Gastrocnemius medialis (tissue), 4 donors: ENCODE data around the gene CENPO. TPM values are rescaled to one million over a fixed set of nuclear protein-coding genes. Genes with fewer than 3 reads are reported as not detected.

ENCODE experiments used
- ATAC-seq, 2 donors: fragments of 150-250 bp; one replicate each; pipeline ENCODE4 v1.9.1; 2016
- DNase-seq, 2 donors: peaks; one replicate each; pipeline ENCODE4 v3.0.0-alpha.2; 2019
- H3K27ac ChIP-seq, 4 donors: fragments of 200-600 bp; sonication (generic); 1 replicate in 1 of 4; 2 replicates in 3 of 4; pipeline ENCODE4 v1.5.1; 2016 to 2018; ENCODE audit warnings: mild to moderate bottlenecking in 2 of 4, moderate library complexity in 1 of 4
- H3K27me3 ChIP-seq, 3 donors: fragments of 200-600 bp; sonication (generic) in 2 of 3; 1 replicate in 1 of 3; 2 replicates in 2 of 3; pipeline versions ENCODE4 v1.5.1 to v1.6.0; 2016 to 2019; ENCODE audit warnings: mild to moderate bottlenecking in 1 of 3, moderate library complexity in 1 of 3
- H3K36me3 ChIP-seq, 2 donors: fragments of 200-600 bp; sonication (generic) in 1 of 2; one replicate each; pipeline ENCODE4 v1.5.1; 2017 to 2018
- H3K4me1 ChIP-seq, 2 donors: fragments of 200-600 bp; sonication (generic) in 1 of 2; one replicate each; pipeline ENCODE4 v1.5.1; 2016 to 2017; ENCODE audit warnings: mild to moderate bottlenecking in 2 of 2
- H3K4me3 ChIP-seq, 4 donors: fragments of 200-600 bp; sonication (generic) in 3 of 4; 1 replicate in 1 of 4; 2 replicates in 3 of 4; pipeline ENCODE4 v1.5.1; 2016 to 2019; ENCODE audit warnings: mild to moderate bottlenecking in 2 of 4
- H3K9me3 ChIP-seq, 3 donors: fragments of 200-600 bp; sonication (generic) in 2 of 3; 1 replicate in 1 of 3; 2 replicates in 2 of 3; pipeline ENCODE4 v1.5.1; 2016 to 2019
- CTCF ChIP-seq, 5 experiments: fragments of 450-650 bp in 3 of 5; fragments of 200-600 bp in 2 of 5; sonication (generic) in 2 of 5; IDR thresholded peaks in 4 of 5; conservative IDR thresholded peaks in 1 of 5; 1 replicate in 4 of 5; 2 replicates in 1 of 5; pipeline ENCODE4 v1.5.1; 2016 to 2019; ENCODE audit warnings: antibody characterized with exemption in 5 of 5, mild to moderate bottlenecking in 3 of 5, moderate library complexity in 3 of 5
- POLR2A ChIP-seq, 2 donors: fragments of 450-650 bp; IDR thresholded peaks; one replicate each; pipeline ENCODE4 v1.6.1; 2017; ENCODE audit warnings: antibody characterized with exemption in 2 of 2, mild to moderate bottlenecking in 2 of 2, moderate library complexity in 2 of 2
- in situ Hi-C, 4 donors: fragments of 200-750 bp; cut with MboI; loops; one replicate each; pipeline versions ENCODE4 v1.15.0 to v1.8.0; 2017; ENCODE audit warnings: low sequenced_read_pairs in 4 of 4
- intact Hi-C: fragments of 100-400 bp; cut with DNase I; formaldehyde crosslinking; loops from one replicate; pipeline ENCODE4 v1.15.1; 2023; ENCODE audit warnings: low total_unique reads
- total RNA-seq, 4 donors: library from RNA; depleted of rRNA; stranded (reverse); fragments of >200 nt; gene quantifications; one replicate each; pipeline versions ENCODE4 v1.1.0 to v1.2.3, GENCODE V29; 2016

Gene CENPO
- total RNA-seq, 4 donors from 2014 or later = 1.2 to 3.6 (median 2.7) TPM

GRCh38 chr2:24842081-24843050 lies 49.1 kb downstream of the CENPO start:
- Histone ChIP-seq H3K4me1 (no peaks in the 10 kb centered on the region), H3K27me3 (no peaks in the 10 kb centered on the region), H3K27ac (no peak overlapping the region), H3K9me3 (no peaks in the 10 kb centered on the region), H3K4me3 (no peak overlapping the region), H3K36me3 (no peaks in the 10 kb centered on the region)
- in situ Hi-C loops (no loop called here), intact Hi-C loops (no loop called here)
- ATAC-seq (no peak), DNase-seq (no peak)
- TF ChIP-seq POLR2A (IDR thresholded peaks at IDR 0.05) = no peak
- TF ChIP-seq CTCF (IDR thresholded peaks at IDR 0.05 in 4 of 5, conservative IDR thresholded peaks at IDR 0.05 in 1 of 5) = no peak

GRCh38 chr2:24843330-24843860 lies 50.2 kb downstream of the CENPO start:
- in situ Hi-C loops = no loop called here
- no peak for DNase-seq

GRCh38 chr2:24844023-24844685 lies 50.9 kb downstream of the CENPO start:
- no peak for TF ChIP-seq CTCF (IDR thresholded peaks at IDR 0.05 in 4 of 5, conservative IDR thresholded peaks at IDR 0.05 in 1 of 5)
- no peak for TF ChIP-seq POLR2A (IDR thresholded peaks at IDR 0.05)
- intact Hi-C loops (no loop called here), in situ Hi-C loops (no loop called here)
- ATAC-seq (no peak), DNase-seq (no peak)
- no peaks in the 10 kb centered on the region for H3K36me3 ChIP-seq
- no peak overlapping the region for H3K4me3 ChIP-seq
- no peaks in the 10 kb centered on the region for H3K4me1 ChIP-seq
- H3K27me3 ChIP-seq = no peaks in the 10 kb centered on the region
- no peaks in the 10 kb centered on the region for H3K9me3 ChIP-seq
- H3K27ac ChIP-seq = no peak overlapping the region

More at GRCh38 chr2:24843330-24843860, 50.2 kb downstream of the CENPO start:
- TF ChIP-seq POLR2A (IDR thresholded peaks at IDR 0.05) = no peak
- TF ChIP-seq CTCF (IDR thresholded peaks at IDR 0.05 in 4 of 5, conservative IDR thresholded peaks at IDR 0.05 in 1 of 5) = no peak
- no peaks in the 10 kb centered on the region for H3K27me3 ChIP-seq
- no peak overlapping the region for H3K4me3 ChIP-seq
- H3K27ac ChIP-seq = no peak overlapping the region
- no peak for ATAC-seq
- H3K4me1 ChIP-seq = no peaks in the 10 kb centered on the region
- H3K9me3 ChIP-seq = no peaks in the 10 kb centered on the region
- no peaks in the 10 kb centered on the region for H3K36me3 ChIP-seq
- intact Hi-C loops = no loop called here

- DNase-seq = no peak
- Histone ChIP-seq H3K4me3 (no peak overlapping the region), H3K36me3 (no peaks in the 10 kb centered on the region), H3K4me1 (no peaks in the 10 kb centered on the region), H3K9me3 (no peaks in the 10 kb centered on the region), H3K27ac (no peak overlapping the region), H3K27me3 (no peaks in the 10 kb centered on the region)
- in situ Hi-C loops (no loop called here), intact Hi-C loops (no loop called here)
- no peak for TF ChIP-seq CTCF (IDR thresholded peaks at IDR 0.05 in 4 of 5, conservative IDR thresholded peaks at IDR 0.05 in 1 of 5)
- no peak for TF ChIP-seq POLR2A (IDR thresholded peaks at IDR 0.05)
- ATAC-seq = no peak
Measured at GRCh38 chr2:24845691-24846090, 52.5 kb downstream of the CENPO start.
